Activated T-helper 1 cell treated with anti-CD3 and anti-CD28 coated beads, Interleukin-12 subunit alpha, Interleukin-12 subunit beta, Interleukin-2, Interleukin-4 antibody, amounts not matched to agents 30 ng/mL and 10 ng/mL and 1 ng/mL, durations not matched to agents 14 hours and 24 hours and 36 hours (primary cell): ENCODE measurements around the gene FARP1. TPM values are rescaled to one million over a fixed set of nuclear protein-coding genes. Genes with fewer than 3 reads are reported as not detected.

ENCODE experiments used
- DNase-seq: peaks from one replicate; pipeline ENCODE4 v3.0.0; 2021; ENCODE audit warnings: low spot score
- H3K27ac Mint-ChIP-seq: one replicate; pipeline ENCODE4 v1.8.0; 2021; ENCODE audit warnings: mild to moderate bottlenecking, mixed read lengths
- H3K27me3 Mint-ChIP-seq: one replicate; pipeline ENCODE4 v1.8.0; 2022; ENCODE audit warnings: mild to moderate bottlenecking, moderate library complexity, mixed read lengths; ENCODE audit not compliant: insufficient read depth
- H3K36me3 Mint-ChIP-seq: one replicate; pipeline ENCODE4 v1.8.0; 2021; ENCODE audit warnings: low read depth, mixed read lengths
- H3K4me1 Mint-ChIP-seq: one replicate; pipeline ENCODE4 v1.8.0; 2021; ENCODE audit warnings: low read depth, mixed read lengths
- H3K4me3 Mint-ChIP-seq: one replicate; pipeline ENCODE4 v1.8.0; 2021; ENCODE audit warnings: mild to moderate bottlenecking, moderate library complexity, mixed read lengths
- H3K9me3 Mint-ChIP-seq: one replicate; pipeline ENCODE4 v1.8.0; 2021; ENCODE audit warnings: mixed read lengths
- intact Hi-C: fragments of 100-400 bp; cut with micrococcal nuclease; formaldehyde crosslinking; loops from one replicate; pipeline ENCODE4 v1.15.1; 2024
- total RNA-seq: library from RNA; stranded (reverse); gene quantifications from 2 replicates; pipeline ENCODE4 v1.2.3, GENCODE V29; 2022

The FARP1 gene
- total RNA-seq, 1 donor from 2014 or later = 0.34 TPM

GRCh38 chr13:98203646-98204326 lies 60.9 kb downstream of the FARP1 start:
- peaks cover 5% of the 10 kb centered on the region for H3K27me3 Mint-ChIP-seq
- H3K27ac Mint-ChIP-seq = no peak overlapping the region
- peaks cover 6% of the 10 kb centered on the region for H3K9me3 Mint-ChIP-seq
- no peaks in the 10 kb centered on the region for H3K36me3 Mint-ChIP-seq
- H3K4me1 Mint-ChIP-seq = no peaks in the 10 kb centered on the region
- H3K4me3 Mint-ChIP-seq = no peak overlapping the region
- intact Hi-C loops = no loop called here
- no peak for DNase-seq

GRCh38 chr13:98204546-98204945 lies 61.7 kb downstream of the FARP1 start:
- intact Hi-C loops = no loop called here
- no peaks in the 10 kb centered on the region for H3K36me3 Mint-ChIP-seq

GRCh38 chr13:98206946-98207345 lies 64.1 kb downstream of the FARP1 start:
- H3K36me3 Mint-ChIP-seq = no peaks in the 10 kb centered on the region
- H3K9me3 Mint-ChIP-seq = peaks cover 6% of the 10 kb centered on the region
- no peak for DNase-seq
- H3K4me3 Mint-ChIP-seq = no peak overlapping the region
- no peak overlapping the region for H3K27ac Mint-ChIP-seq
- H3K27me3 Mint-ChIP-seq = peaks cover 5% of the 10 kb centered on the region
- intact Hi-C loops = no loop called here
- H3K4me1 Mint-ChIP-seq = no peaks in the 10 kb centered on the region

More at GRCh38 chr13:98204546-98204945, 61.7 kb downstream of the FARP1 start:
- Mint-ChIP-seq H3K9me3 (peaks cover 6% of the 10 kb centered on the region), H3K27ac (no peak overlapping the region), H3K27me3 (peaks cover 5% of the 10 kb centered on the region), H3K4me3 (no peak overlapping the region), H3K4me1 (no peaks in the 10 kb centered on the region)
- DNase-seq = no peak

GRCh38 chr13:98207416-98207815 lies 64.5 kb downstream of the FARP1 start:
- H3K27ac Mint-ChIP-seq = no peak overlapping the region
- H3K9me3 Mint-ChIP-seq = peaks cover 6% of the 10 kb centered on the region
- no peak for DNase-seq
- intact Hi-C loops = no loop called here
- H3K27me3 Mint-ChIP-seq = peaks cover 2% of the 10 kb centered on the region
- no peaks in the 10 kb centered on the region for H3K36me3 Mint-ChIP-seq
- no peak overlapping the region for H3K4me3 Mint-ChIP-seq
- H3K4me1 Mint-ChIP-seq = no peaks in the 10 kb centered on the region

GRCh38 chr13:98208606-98209005 lies 65.7 kb downstream of the FARP1 start:
- intact Hi-C loops = no loop called here
- no peak overlapping the region for H3K27ac Mint-ChIP-seq
- peaks cover 2% of the 10 kb centered on the region for H3K27me3 Mint-ChIP-seq
- H3K4me3 Mint-ChIP-seq = no peak overlapping the region
- DNase-seq = no peak
- no peaks in the 10 kb centered on the region for H3K4me1 Mint-ChIP-seq
- no peaks in the 10 kb centered on the region for H3K36me3 Mint-ChIP-seq
- H3K9me3 Mint-ChIP-seq = peaks cover 6% of the 10 kb centered on the region

GRCh38 chr13:98212763-98213162 lies 69.9 kb downstream of the FARP1 start:
- no peaks in the 10 kb centered on the region for H3K9me3 Mint-ChIP-seq
- no peaks in the 10 kb centered on the region for H3K27me3 Mint-ChIP-seq
- no peaks in the 10 kb centered on the region for H3K36me3 Mint-ChIP-seq
- DNase-seq = no peak
- no peak overlapping the region for H3K27ac Mint-ChIP-seq
- no peak overlapping the region for H3K4me3 Mint-ChIP-seq
- intact Hi-C loops = no loop called here
- no peaks in the 10 kb centered on the region for H3K4me1 Mint-ChIP-seq

- H3K36me3 Mint-ChIP-seq = no peaks in the 10 kb centered on the region
- H3K4me3 Mint-ChIP-seq = no peak overlapping the region
- no peak for DNase-seq
- intact Hi-C loops = no loop called here
- no peak overlapping the region for H3K27ac Mint-ChIP-seq
- H3K4me1 Mint-ChIP-seq = no peaks in the 10 kb centered on the region
- H3K27me3 Mint-ChIP-seq = no peaks in the 10 kb centered on the region
- H3K9me3 Mint-ChIP-seq = no peaks in the 10 kb centered on the region
These were observed 70.5 kb downstream of the FARP1 start for GRCh38 chr13:98213354-98213753.

GRCh38 chr13:98214008-98214643 lies 71.2 kb downstream of the FARP1 start:
- intact Hi-C loops = no loop called here
- Mint-ChIP-seq H3K27ac (no peak overlapping the region), H3K9me3 (no peaks in the 10 kb centered on the region), H3K36me3 (no peaks in the 10 kb centered on the region), H3K4me1 (no peaks in the 10 kb centered on the region), H3K27me3 (no peaks in the 10 kb centered on the region), H3K4me3 (no peak overlapping the region)
- DNase-seq = no peak

- DNase-seq = no peak
- no peak overlapping the region for H3K27ac Mint-ChIP-seq
- no peaks in the 10 kb centered on the region for H3K36me3 Mint-ChIP-seq
- H3K27me3 Mint-ChIP-seq = no peaks in the 10 kb centered on the region
- H3K4me3 Mint-ChIP-seq = no peak overlapping the region
- no peaks in the 10 kb centered on the region for H3K4me1 Mint-ChIP-seq
- intact Hi-C loops = no loop called here
- no peaks in the 10 kb centered on the region for H3K9me3 Mint-ChIP-seq
These were observed 71.8 kb downstream of the FARP1 start for GRCh38 chr13:98214707-98215106.

- no peak overlapping the region for H3K4me3 Mint-ChIP-seq
- no peaks in the 10 kb centered on the region for H3K9me3 Mint-ChIP-seq
- no peaks in the 10 kb centered on the region for H3K27me3 Mint-ChIP-seq
- intact Hi-C loops = no loop called here
- H3K36me3 Mint-ChIP-seq = no peaks in the 10 kb centered on the region
- H3K27ac Mint-ChIP-seq = no peak overlapping the region
- no peaks in the 10 kb centered on the region for H3K4me1 Mint-ChIP-seq
- no peak for DNase-seq
These were observed 72.6 kb downstream of the FARP1 start for GRCh38 chr13:98215508-98215907.

- Mint-ChIP-seq H3K36me3 (no peaks in the 10 kb centered on the region), H3K27ac (no peak overlapping the region), H3K27me3 (no peaks in the 10 kb centered on the region), H3K4me3 (no peak overlapping the region), H3K4me1 (no peaks in the 10 kb centered on the region), H3K9me3 (no peaks in the 10 kb centered on the region)
- DNase-seq = no peak
- intact Hi-C loops = no loop called here
These were observed 73.3 kb downstream of the FARP1 start for GRCh38 chr13:98216135-98216565.

GRCh38 chr13:98216711-98217285 lies 73.9 kb downstream of the FARP1 start:
- no peaks in the 10 kb centered on the region for H3K9me3 Mint-ChIP-seq

GRCh38 chr13:98217597-98217996 lies 74.7 kb downstream of the FARP1 start:
- Mint-ChIP-seq H3K27me3 (no peaks in the 10 kb centered on the region), H3K36me3 (no peaks in the 10 kb centered on the region)
- intact Hi-C loops = no loop called here

More at GRCh38 chr13:98216711-98217285, 73.9 kb downstream of the FARP1 start:
- Mint-ChIP-seq H3K4me3 (no peak overlapping the region), H3K4me1 (no peaks in the 10 kb centered on the region), H3K27me3 (no peaks in the 10 kb centered on the region), H3K27ac (no peak overlapping the region), H3K36me3 (no peaks in the 10 kb centered on the region)
- intact Hi-C loops = no loop called here
- DNase-seq = no peak

More at GRCh38 chr13:98217597-98217996, 74.7 kb downstream of the FARP1 start:
- no peak for DNase-seq
- Mint-ChIP-seq H3K27ac (no peak overlapping the region), H3K4me3 (no peak overlapping the region), H3K4me1 (no peaks in the 10 kb centered on the region), H3K9me3 (no peaks in the 10 kb centered on the region)
